ENCODE measurements around the gene VAMP4. TPM values are rescaled to one million over a fixed set of nuclear protein-coding genes. Genes with fewer than 3 reads are reported as not detected.
A peak's percentile ranks its signal among the peaks of the same experiment; 100 is the strongest.

Gene VAMP4
- total RNA-seq, 4 donors from 2014 or later: 6.0 to 14.3 (median 9.4) TPM

- Histone ChIP-seq H3K36me3 (no peaks in the 10 kb centered on the region), H3K4me3 (no peak overlapping the region), H3K27me3 (no peaks in the 10 kb centered on the region), H3K4me1 (no peaks in the 10 kb centered on the region), H3K9me3 (no peaks in the 10 kb centered on the region), H3K27ac (no peak overlapping the region)
- WGBS, 2 donors (ENCODE audit: low coverage in 1 of 2): 84 to 93% methylated on average over 2 to 3 of the region's 3 CpGs
- TF ChIP-seq CTCF (IDR thresholded peaks at IDR 0.05): no peak
- no peak for TF ChIP-seq POLR2AphosphoS5 (IDR thresholded peaks at IDR 0.05)
- no peak for TF ChIP-seq POLR2A (IDR thresholded peaks at IDR 0.05)
- no peak for TF ChIP-seq EP300 (IDR thresholded peaks at IDR 0.05; ENCODE audit: low read depth)
- in situ Hi-C loops (cut with MboI; ENCODE audit: low pct_ligation_motif_present in 1 of 4, low pct_unique_long_range_greater_than_20kb in 1 of 4, low sequenced_read_pairs in 3 of 4): no loop called here
- DNase-seq: no peak
- intact Hi-C loops (cut with DNase I; ENCODE audit: low total_unique reads): no loop called here
Observed at GRCh38 chr1:171680339-171680738, 61.5 kb downstream of the VAMP4 start.

DNA sequence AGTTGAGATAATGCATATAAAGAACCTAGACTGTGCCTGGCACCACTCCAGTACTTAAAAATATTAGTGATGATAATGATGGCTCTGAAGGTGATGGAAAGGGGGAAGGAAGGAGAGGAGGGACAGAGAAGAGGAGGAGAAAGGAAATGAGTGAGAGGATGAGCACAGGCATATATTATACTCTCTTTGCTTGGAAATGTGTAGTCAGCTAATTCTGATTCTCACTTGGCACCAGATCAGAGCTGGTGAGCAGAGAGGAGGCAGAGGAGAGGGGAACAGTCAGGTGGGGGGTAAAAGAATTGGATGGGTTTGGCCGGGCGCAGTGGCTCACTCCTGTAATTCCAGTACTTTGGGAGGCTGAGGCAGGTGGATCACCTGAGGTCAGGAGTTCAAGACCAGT lies 65.0 kb downstream of the VAMP4 start:
- in situ Hi-C loops (cut with MboI; ENCODE audit: low pct_ligation_motif_present in 1 of 4, low pct_unique_long_range_greater_than_20kb in 1 of 4, low sequenced_read_pairs in 3 of 4) (no loop called here), intact Hi-C loops (cut with DNase I; ENCODE audit: low total_unique reads) (no loop called here)
- no peak overlapping the region for H3K4me3 ChIP-seq
- 92% methylated on average over 2 of the region's 2 CpGs; no CpG with 5 or more reads in 1 of the 2 donors for WGBS, 2 donors (ENCODE audit: low coverage in 1 of 2)
- no peaks in the 10 kb centered on the region for H3K27me3 ChIP-seq
- no peak for DNase-seq
- TF ChIP-seq POLR2AphosphoS5 (IDR thresholded peaks at IDR 0.05): no peak
- no peaks in the 10 kb centered on the region for H3K9me3 ChIP-seq
- H3K27ac ChIP-seq: no peak overlapping the region
- H3K36me3 ChIP-seq: no peaks in the 10 kb centered on the region
- peaks cover 0 to 8% (median 2%) of the 10 kb centered on the region in 4 donors for H3K4me1 ChIP-seq

GRCh38 chr1:171674431-171675405 lies 67.1 kb downstream of the VAMP4 start:
- TF ChIP-seq CTCF (IDR thresholded peaks at IDR 0.05): no peak
- no peak for TF ChIP-seq EP300 (IDR thresholded peaks at IDR 0.05; ENCODE audit: low read depth)
- TF ChIP-seq POLR2AphosphoS5 (IDR thresholded peaks at IDR 0.05): no peak
- no peak for TF ChIP-seq POLR2A (IDR thresholded peaks at IDR 0.05)
- Histone ChIP-seq H3K36me3 (no peaks in the 10 kb centered on the region), H3K27ac (peak overlapping the region in 2 of 4 donors; percentile 24 to 54), H3K4me1 (peaks cover 0 to 8% (median 2%) of the 10 kb centered on the region in 4 donors), H3K27me3 (no peaks in the 10 kb centered on the region), H3K4me3 (no peak overlapping the region), H3K9me3 (no peaks in the 10 kb centered on the region)
- no peak for DNase-seq
- WGBS, 2 donors (ENCODE audit: low coverage in 1 of 2): 47 to 51% methylated on average over 3 of the region's 3 CpGs
- in situ Hi-C loops (cut with MboI; ENCODE audit: low pct_ligation_motif_present in 1 of 4, low pct_unique_long_range_greater_than_20kb in 1 of 4, low sequenced_read_pairs in 3 of 4): no loop called here
- intact Hi-C loops (cut with DNase I; ENCODE audit: low total_unique reads): no loop called here

DNA sequence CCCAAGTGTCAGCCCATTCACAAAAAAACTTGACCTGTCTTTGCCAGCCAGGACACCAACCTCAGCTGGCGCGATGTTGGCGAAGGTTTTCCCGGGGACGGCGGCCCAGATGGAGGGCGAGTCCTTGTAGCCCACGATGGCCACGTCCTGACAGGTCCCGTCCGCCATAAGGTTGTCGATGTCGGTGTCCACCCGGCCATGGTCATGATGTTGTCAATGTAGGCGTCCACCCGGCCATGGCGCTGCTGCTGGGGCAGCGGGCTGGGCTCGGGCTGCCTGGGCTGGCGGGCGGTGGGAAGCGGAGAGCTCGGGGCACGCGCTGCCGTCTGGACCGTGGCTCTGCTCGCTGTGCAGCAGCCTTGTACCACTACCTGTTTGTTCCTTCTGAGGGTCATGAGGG lies 71.1 kb downstream of the VAMP4 start:
- H3K9me3 ChIP-seq: no peaks in the 10 kb centered on the region
- 99% methylated on average over 28 of the region's 28 CpGs; no CpG with 5 or more reads in 1 of the 2 donors for WGBS, 2 donors (ENCODE audit: low coverage in 1 of 2)
- peaks cover 0 to 8% (median 2%) of the 10 kb centered on the region in 4 donors for H3K4me1 ChIP-seq
- no peak for TF ChIP-seq POLR2AphosphoS5 (IDR thresholded peaks at IDR 0.05)
- no peak for TF ChIP-seq CTCF (IDR thresholded peaks at IDR 0.05)
- TF ChIP-seq EP300 (IDR thresholded peaks at IDR 0.05; ENCODE audit: low read depth): no peak
- TF ChIP-seq POLR2A (IDR thresholded peaks at IDR 0.05): no peak
- no peak for DNase-seq
- H3K36me3 ChIP-seq: no peaks in the 10 kb centered on the region
- intact Hi-C loops (cut with DNase I; ENCODE audit: low total_unique reads): no loop called here
- in situ Hi-C loops (cut with MboI; ENCODE audit: low pct_ligation_motif_present in 1 of 4, low pct_unique_long_range_greater_than_20kb in 1 of 4, low sequenced_read_pairs in 3 of 4): no loop called here
- H3K27ac ChIP-seq: no peak overlapping the region
- no peaks in the 10 kb centered on the region for H3K27me3 ChIP-seq
- H3K4me3 ChIP-seq: no peak overlapping the region

All from transverse colon (tissue), 4 donors.